HG03175 (cell line): ENCODE measurements around the gene XDH.

Experiments used
- ATAC-seq: cut with Tn5 transposase; IDR thresholded peaks from one replicate; pipeline ENCODE4 v1.9.1; 2021; ENCODE audit warnings: mild to moderate bottlenecking, moderate library complexity; ENCODE audit not compliant: unreplicated experiment

Gene XDH

GRCh38 chr2:31414601-31415241 lies at the start of gene XDH:
XDH (minus strand) TSS chr2:31414742; CDS start chr2:31414666, 76 bp downstream.
- no peak for ATAC-seq

- ATAC-seq, result no peak
Observed at GRCh38 chr2:31457651-31458050, 43.1 kb upstream of the XDH start.

- no peak for ATAC-seq
Observed at GRCh38 chr2:31446848-31447247, 32.3 kb upstream of the XDH start.

GRCh38 chr2:31442376-31442775 lies 27.8 kb upstream of the XDH start:
- no peak for ATAC-seq

- no peak for ATAC-seq
Observed at GRCh38 chr2:31440764-31441163, 26.2 kb upstream of the XDH start.

- ATAC-seq, result no peak
Observed at GRCh38 chr2:31434911-31435310, 20.4 kb upstream of the XDH start.

- no peak for ATAC-seq
Observed at GRCh38 chr2:31433541-31433940, 19.0 kb upstream of the XDH start.

- ATAC-seq, result no peak
Observed at GRCh38 chr2:31430439-31431165, 16.1 kb upstream of the XDH start.

GRCh38 chr2:31429759-31430438 lies 15.4 kb upstream of the XDH start:
- ATAC-seq, result no peak

- ATAC-seq, result no peak
Observed at GRCh38 chr2:31429040-31429439, 14.5 kb upstream of the XDH start.

- ATAC-seq, result no peak
Observed at GRCh38 chr2:31428001-31428418, 13.5 kb upstream of the XDH start.

GRCh38 chr2:31426096-31426495 lies 11.6 kb upstream of the XDH start:
- no peak for ATAC-seq

- ATAC-seq, result no peak
Observed at GRCh38 chr2:31421634-31422033, 7.1 kb upstream of the XDH start.

GRCh38 chr2:31420936-31421335 lies 6.4 kb upstream of the XDH start:
- ATAC-seq, result no peak

- no peak for ATAC-seq
Observed at GRCh38 chr2:31419386-31419785, 4.8 kb upstream of the XDH start.

- ATAC-seq, result no peak
Observed at GRCh38 chr2:31415421-31415820, 879 bp upstream of the XDH start.

- ATAC-seq, result no peak
Observed at GRCh38 chr2:31413862-31414550, 536 bp downstream of the XDH start.

- ATAC-seq, result no peak
Observed at GRCh38 chr2:31413025-31413424, 1.5 kb downstream of the XDH start.

GRCh38 chr2:31411771-31412170 lies 2.8 kb downstream of the XDH start:
- ATAC-seq, result no peak

GRCh38 chr2:31406593-31407385 lies 7.8 kb downstream of the XDH start:
- no peak for ATAC-seq

- ATAC-seq, result no peak
Observed at GRCh38 chr2:31404827-31405226, 9.7 kb downstream of the XDH start.
